GM12878 (cell line): ENCODE measurements around the gene PACS1. TPM values are rescaled to one million over a fixed set of nuclear protein-coding genes. Genes with fewer than 3 reads are reported as not detected.

Source experiments
- ATAC-seq: fragments of 200-7000 bp; cut with Tn5 transposase; 3 replicates; pipeline ENCODE4 v1.9.1; 2020; ENCODE audit warnings: mild to moderate bottlenecking, moderate library complexity
- BruUV-seq: library from RNA; stranded (reverse); fragments of 400-500 nt; replicated peaks from 2 replicates; lab custom pipeline; 2021; lab: Mats Ljungman, UMichigan
- CTCF ChIA-PET: fragments of 300-600 bp; sonication (Branson Sonifier 250); formaldehyde crosslinking; extraction: SDS; loops from one replicate; lab custom pipeline; 2021; ENCODE audit warnings: inconsistent platforms; lab: Yijun Ruan, JAX
- POLR2A ChIA-PET: fragments of 350-600 bp; formaldehyde crosslinking; extraction: SDS; loops from one replicate; lab custom pipeline; 2021; ENCODE audit warnings: inconsistent platforms; lab: Charles Lee
- RAD21 ChIA-PET: fragments of 300-600 bp; sonication (Branson Sonifier 250); formaldehyde crosslinking; loops from one replicate; lab custom pipeline; 2023; ENCODE audit warnings: antibody characterized with exemption; ENCODE audit not compliant: unreplicated experiment; lab: Charles Lee
- SMC1A ChIA-PET: fragments of 300-600 bp; sonication (Branson Sonifier 250); formaldehyde crosslinking; loops from one replicate; lab custom pipeline; 2023; ENCODE audit not compliant: unreplicated experiment, uncharacterized antibody; lab: Charles Lee
- DNase-seq: peaks from one replicate; pipeline ENCODE4 v3.0.0-alpha.2; 2011; ENCODE audit warnings: low read depth, low spot score
- FAIRE-seq: peaks from 3 replicates; lab custom pipeline; 2011; peaks lifted over from hg19 to GRCh38; lab: Jason Lieb, UNC
- H2AFZ ChIP-seq: 2 replicates; pipeline ENCODE4 v1.6.0; 2011; ENCODE audit warnings: low read depth, low read length, control low read depth; ENCODE audit not compliant: control insufficient read depth
- H3K27ac ChIP-seq: 2 replicates; pipeline ENCODE4 v1.5.1; 2011; ENCODE audit warnings: control low read depth; ENCODE audit not compliant: control insufficient read depth, insufficient read depth
- H3K27me3 ChIP-seq, 2 experiments: replicated peaks in 1 of 2; 2 replicates each; pipeline versions ENCODE4 v1.6.0 to v1.6.1; 2011; ENCODE audit warnings: low read length in 1 of 2; ENCODE audit not compliant: control insufficient read depth in 2 of 2, insufficient read depth in 2 of 2
- H3K36me3 ChIP-seq, 2 experiments: 2 replicates each; pipeline ENCODE4 v1.5.1; 2011; ENCODE audit warnings: low read length in 1 of 2; ENCODE audit not compliant: control insufficient read depth in 2 of 2, insufficient read depth in 2 of 2
- H3K4me1 ChIP-seq: 2 replicates; pipeline ENCODE4 v1.6.1; 2011; ENCODE audit warnings: mild to moderate bottlenecking, low read length, moderate library complexity, mixed read lengths; ENCODE audit not compliant: control insufficient read depth, insufficient read depth
- H3K4me2 ChIP-seq: 2 replicates; pipeline ENCODE4 v1.6.0; 2011; ENCODE audit warnings: control low read depth; ENCODE audit not compliant: control insufficient read depth, insufficient read depth
- H3K4me3 ChIP-seq: fragments of 200-600 bp; sonication (generic); 2 replicates; pipeline ENCODE4 v1.5.1; 2016
- H3K79me2 ChIP-seq: 2 replicates; pipeline ENCODE4 v1.6.0; 2011; ENCODE audit warnings: low read length; ENCODE audit not compliant: control insufficient read depth, insufficient read depth
- H3K9ac ChIP-seq: 2 replicates; pipeline ENCODE4 v1.8.0; 2011; ENCODE audit warnings: low read length, control low read depth, mixed read lengths; ENCODE audit not compliant: control insufficient read depth, insufficient read depth
- H3K9me3 ChIP-seq: replicated peaks from 3 replicates; pipeline ENCODE4 v1.5.1; 2011; ENCODE audit warnings: mild to moderate bottlenecking, low read length; ENCODE audit not compliant: control insufficient read depth, insufficient read depth
- H4K20me1 ChIP-seq: 2 replicates; pipeline ENCODE4 v1.6.0; 2011; ENCODE audit not compliant: control insufficient read depth, insufficient read depth
- CBX3 ChIP-seq: fragments of 200-600 bp; sonication (generic); IDR thresholded peaks from 2 replicates; pipeline ENCODE4 v1.6.1; 2016; ENCODE audit warnings: low read depth, borderline replicate concordance
- CHD1 ChIP-seq: IDR thresholded peaks from 2 replicates; pipeline ENCODE4 v1.6.1; 2012; ENCODE audit warnings: low read depth, low read length, improper control_type of control experiment
- CHD4 ChIP-seq: fragments of 200-600 bp; sonication (generic); IDR thresholded peaks from 2 replicates; pipeline ENCODE4 v1.6.1; 2016; ENCODE audit warnings: mild to moderate bottlenecking
- ESRRA ChIP-seq: IDR thresholded peaks from 2 replicates; pipeline ENCODE4 v1.6.1; 2012; ENCODE audit warnings: mild to moderate bottlenecking, low read length, improper control_type of control experiment
- ETV6 ChIP-seq, 2 experiments: fragments of 450-650 bp in 1 of 2; IDR thresholded peaks in 1 of 2; conservative IDR thresholded peaks in 1 of 2; 2 replicates each; pipeline ENCODE4 v1.6.1; 2014; ENCODE audit warnings: antibody characterized with exemption in 1 of 2, borderline replicate concordance in 1 of 2, low read depth in 1 of 2, mild to moderate bottlenecking in 1 of 2, moderate library complexity in 1 of 2
- HCFC1 ChIP-seq: fragments of 150-350 bp; IDR thresholded peaks from 2 replicates; pipeline ENCODE4 v1.6.1; 2014; ENCODE audit warnings: low read length
- IKZF2 ChIP-seq, 2 experiments: fragments of 450-650 bp; IDR thresholded peaks; 2 replicates each; pipeline ENCODE4 v1.6.1; 2017; ENCODE audit warnings: mild to moderate bottlenecking in 2 of 2, moderate library complexity in 2 of 2
- NFXL1 ChIP-seq: fragments of 450-650 bp; IDR thresholded peaks from 2 replicates; pipeline ENCODE4 v1.6.1; 2017; ENCODE audit warnings: antibody characterized with exemption, mild to moderate bottlenecking, borderline replicate concordance
- NR2C2 ChIP-seq: IDR thresholded peaks from 2 replicates; pipeline ENCODE4 v1.6.1; 2011; ENCODE audit warnings: borderline replicate concordance, low read depth; ENCODE audit not compliant: control insufficient read depth, insufficient read length
- SIX5 ChIP-seq: IDR thresholded peaks from 2 replicates; pipeline ENCODE4 v1.6.1; 2011; ENCODE audit warnings: mild to moderate bottlenecking, low read depth, low read length, moderate library complexity; ENCODE audit not compliant: severe bottlenecking
- SREBF1 ChIP-seq: IDR thresholded peaks from 2 replicates; pipeline ENCODE4 v1.6.1; 2012; ENCODE audit warnings: mild to moderate bottlenecking, low read length
- TBL1XR1 ChIP-seq: IDR thresholded peaks from 2 replicates; pipeline ENCODE4 v1.6.1; 2012; ENCODE audit warnings: low read depth, low read length, improper control_type of control experiment
- TCF3 ChIP-seq: IDR thresholded peaks from 2 replicates; pipeline ENCODE4 v1.6.1; 2012; ENCODE audit warnings: low read depth, mild to moderate bottlenecking, low read length, borderline replicate concordance; ENCODE audit not compliant: insufficient read depth
- WGBS: methylation state at CpG from one replicate; pipeline ENCODE4 v1.1.6; 2016; ENCODE audit warnings: low lambda C conversion rate; ENCODE audit not compliant: insufficient replicate concordance, insufficient coverage; ENCODE audit errors: missing lambda C conversion rate; 5-methylcytosine and 5-hydroxymethylcytosine counted together
- in situ Hi-C: fragments of 300-500 bp; cut with MboI; formaldehyde crosslinking; loops from 9 replicates; pipeline ENCODE4 v1.14.3; 2018; ENCODE audit warnings: mixed read lengths
- intact Hi-C: fragments of 100-400 bp; cut with micrococcal nuclease; formaldehyde crosslinking; loops from one replicate; pipeline ENCODE4 v1.14.2; 2022; ENCODE audit not compliant: unreplicated experiment
- polyA plus RNA-seq, 11 experiments: library from polyadenylated mRNA; depleted of rRNA in 4 of 11; unstranded in 6 of 11; stranded (reverse) in 5 of 11; fragments of >200 nt; fragmentation: Nextera tagmentation in 4 of 11; fragmentation: Illumina TruSeq in 1 of 11; extraction: Ambion mirVana in 4 of 11; extraction: Trizol in 1 of 11; gene quantifications; 1 replicate in 1 of 11; 2 replicates in 10 of 11; pipeline versions ENCODE4 v1.2.1 to v1.2.3, GENCODE V29; 2011 to 2016; ENCODE audit warnings: inconsistent platforms in 2 of 11, missing spikeins in 2 of 11, low read depth in 1 of 11
- total RNA-seq, 4 experiments: library from RNA; depleted of rRNA in 3 of 4; stranded (reverse); fragments of >200 nt in 3 of 4; fragmentation: Illumina TruSeq in 1 of 4; extraction: Trizol in 1 of 4; gene quantifications; 2 replicates each; pipeline versions ENCODE4 v1.2.1 to v1.2.3, GENCODE V29; 2013 to 2021

The PACS1 gene
- total and polyA plus RNA-seq, 10 of the 15 experiments (the other 5 are each of a cell fraction or from before 2014, with no cell fraction given) = 1.1 to 74.3 (median 17.9) TPM

- ChIA-PET POLR2A (interaction anchor here (0.6 kb wide), 1 partner anchor 48 kb away, joined by 14 read pairs; no protein-coding TSS in a partner anchor), SMC1A (no interaction called here), CTCF (interaction anchor here (1.1 to 5.0 kb wide), 3 partner anchors 19 to 46 kb away, joined by 3 to 43 read pairs (median 3); partner anchors contain the start of genes BANF1 and CATSPER1), RAD21 (no interaction called here)
- Histone ChIP-seq H3K9me3 (no peaks in the 10 kb centered on the region), H4K20me1 (no peaks in the 10 kb centered on the region), H3K4me2 (no peak within 1 kb of the TSS), H3K27me3 (no peaks in the 10 kb centered on the region), H2AFZ (no peak within 1 kb of the TSS), H3K79me2 (peaks cover 16% of the 10 kb centered on the region), H3K27ac (no peak within 1 kb of the TSS), H3K4me3 (no peak within 1 kb of the TSS), H3K36me3 (no peaks in the 10 kb centered on the region), H3K4me1 (peaks cover 17% of the 10 kb centered on the region), H3K9ac (no peak within 1 kb of the TSS)
- WGBS = 33% methylated on average over 25 of the region's 39 CpGs
- DNase-seq (no peak), ATAC-seq (no peak), FAIRE-seq (no peak)
- intact Hi-C loops = no loop called here
- BruUV-seq = no TSS peak
- TF ChIP-seq NR2C2 (no peak), SIX5 (no peak), CHD4 (no peak), TBL1XR1 (no peak), IKZF2 (IDR thresholded peaks at IDR 0.05) (no peak), ETV6 (conservative IDR thresholded peaks at IDR 0.05 in 1 of 2, IDR thresholded peaks at IDR 0.05 in 1 of 2; ENCODE audit: borderline replicate concordance in 1 of 2, low read depth in 1 of 2) (no peak), ESRRA (no peak), CHD1 (no peak), NFXL1 (no peak), TCF3 (no peak), HCFC1 (no peak), CBX3 (no peak), SREBF1 (no peak)
- in situ Hi-C loops = no loop called here
These were observed 21.3 kb upstream of the PACS1 start, which contains the start of gene GAL3ST3 for GRCh38 chr11:66048547-66049323. Gene GAL3ST3, minus strand, starts transcription at chr11:66049161. Its CDS starts 3,746 bp downstream, at chr11:66045415.
